Activated CD8-positive, alpha-beta memory T cell treated with anti-CD3 and anti-CD28 coated beads, Interleukin-2, amount 50 U/mL, for 24 hours (primary cell): Measurements from ENCODE around the gene VTI1A.
"Not testable (repeated sequence)": the region's sequence is repeated elsewhere in the genome, so short reads cannot be mapped to it uniquely, and the experiment has no call there.

Source experiments
- DNase-seq: peaks from one replicate; pipeline ENCODE4 v3.0.0-alpha.2; 2020; ENCODE audit errors: extremely low read depth

VTI1A gene

DNA sequence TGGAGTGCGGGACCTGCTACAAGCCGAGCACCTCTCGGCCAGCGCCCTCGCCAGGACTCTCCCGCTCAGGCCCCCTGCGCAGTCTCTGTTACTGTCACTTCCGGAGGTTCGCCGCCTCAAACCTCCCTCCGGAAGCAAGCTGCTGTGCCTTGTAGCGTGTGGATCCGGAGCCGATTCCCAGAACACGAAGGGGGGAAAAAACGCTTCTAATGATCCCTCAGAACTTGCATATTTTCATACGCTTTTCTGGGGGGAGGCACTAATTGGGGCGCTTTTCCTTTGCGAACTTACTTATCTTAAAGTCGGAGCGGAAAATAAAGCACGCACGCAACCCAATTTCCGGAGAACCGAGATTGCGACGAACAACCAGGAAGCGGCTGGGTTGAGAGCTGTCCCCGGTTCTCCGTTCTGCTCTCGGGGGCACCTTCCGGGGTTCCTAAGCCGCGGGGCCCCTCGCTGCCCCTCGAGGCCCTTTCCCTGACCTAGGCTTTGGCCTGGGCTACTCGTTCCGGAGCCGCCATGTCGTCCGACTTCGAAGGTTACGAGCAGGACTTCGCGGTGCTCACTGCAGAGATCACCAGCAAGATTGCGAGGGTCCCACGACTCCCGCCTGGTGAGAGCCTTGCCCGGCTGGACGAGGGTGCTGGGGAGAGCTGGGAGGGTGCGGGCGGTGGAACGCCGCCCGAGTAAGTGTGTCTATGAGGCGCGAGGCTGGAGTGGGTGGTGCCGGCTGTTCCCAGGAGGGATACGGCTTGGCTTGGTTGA is at the start of gene VTI1A, which contains the start of gene ZDHHC6:
Gene VTI1A, plus strand, starts transcription at position 361 of the 765 bp plus-strand sequence. Its CDS starts 159 bp downstream, at position 520.
Gene ZDHHC6, minus strand, starts transcription at position 60 of the 765 bp plus-strand sequence. CDS start 1,478 bp downstream, outside the sequence.
- peak; percentile 52 for DNase-seq

DNA sequence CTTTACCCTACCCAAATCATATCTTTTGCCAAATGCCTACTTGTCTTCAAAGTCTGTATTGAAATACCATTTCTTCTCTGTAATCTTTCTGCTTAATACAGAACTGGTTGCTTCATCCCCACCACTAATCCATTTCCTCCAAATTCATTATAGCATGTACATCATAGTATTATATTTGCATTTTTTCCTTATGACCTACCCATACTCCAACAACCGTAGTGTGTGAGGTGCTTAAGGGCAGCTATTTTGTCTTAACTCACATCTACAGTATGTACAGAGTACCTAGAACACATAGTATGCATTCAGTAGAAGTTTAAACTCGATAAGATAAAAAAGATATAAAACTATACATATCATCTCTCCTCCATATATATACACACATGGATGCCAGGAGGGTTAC is 49.4 kb upstream of the VTI1A start:
- no peak for DNase-seq

DNA sequence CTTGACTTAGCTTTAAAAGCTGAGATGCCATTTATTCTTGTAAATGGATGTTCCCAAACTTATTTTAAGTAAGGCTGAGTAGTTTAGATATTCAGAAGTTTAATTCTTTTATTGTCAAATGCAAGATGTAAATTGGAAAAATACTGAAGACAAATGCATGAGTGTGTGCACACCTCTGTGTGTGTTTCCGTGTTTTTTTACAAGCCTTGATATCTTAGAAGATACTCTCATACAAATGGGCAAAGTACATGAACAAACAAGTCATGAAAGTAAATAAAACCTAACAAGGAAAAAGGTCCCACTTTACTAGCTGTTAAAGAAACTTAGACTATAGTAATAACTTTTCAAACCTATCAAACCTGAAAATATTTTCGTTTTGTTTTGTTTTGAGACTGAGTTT is 44.1 kb upstream of the VTI1A start:
- DNase-seq: no peak

DNA sequence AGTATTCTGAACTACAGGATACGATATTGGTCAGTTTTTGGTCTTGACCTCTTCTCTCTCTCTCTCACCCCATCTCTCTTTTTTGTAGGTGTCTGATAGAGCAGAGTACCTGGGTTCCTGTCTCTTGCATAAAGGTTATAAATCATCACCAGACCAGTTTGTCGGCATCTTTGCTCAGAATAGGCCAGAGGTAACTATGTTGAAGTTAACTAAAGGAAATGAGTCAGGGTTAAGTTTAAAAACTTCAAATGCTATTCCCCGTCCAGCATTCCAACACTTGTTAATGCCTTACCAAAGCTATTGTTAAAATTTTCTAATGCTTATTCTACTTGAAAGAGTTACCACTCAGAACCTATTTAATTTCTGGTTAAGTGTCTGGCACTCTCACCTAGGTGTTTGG is 42.4 kb upstream of the VTI1A start:
- no peak for DNase-seq

DNA sequence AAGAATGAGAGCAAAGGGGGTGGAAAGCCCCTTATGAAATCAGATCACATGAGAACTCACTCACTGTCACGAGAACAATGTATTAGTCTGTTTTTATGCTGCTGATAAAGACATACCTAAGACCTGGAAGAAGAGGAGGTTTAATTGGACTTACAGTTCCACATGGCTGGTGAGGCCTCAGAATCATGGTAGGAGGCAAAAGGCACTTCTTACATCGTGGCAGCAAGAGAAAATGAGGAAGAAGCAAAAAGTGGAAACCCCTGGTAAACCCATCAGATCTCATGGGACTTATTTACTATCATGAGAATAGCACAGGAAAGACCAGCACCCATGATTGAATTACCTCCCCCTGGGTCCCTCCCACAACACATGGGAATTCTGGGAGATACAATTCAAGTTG is 40.2 kb upstream of the VTI1A start:
- not testable (repeated sequence) for DNase-seq

DNA sequence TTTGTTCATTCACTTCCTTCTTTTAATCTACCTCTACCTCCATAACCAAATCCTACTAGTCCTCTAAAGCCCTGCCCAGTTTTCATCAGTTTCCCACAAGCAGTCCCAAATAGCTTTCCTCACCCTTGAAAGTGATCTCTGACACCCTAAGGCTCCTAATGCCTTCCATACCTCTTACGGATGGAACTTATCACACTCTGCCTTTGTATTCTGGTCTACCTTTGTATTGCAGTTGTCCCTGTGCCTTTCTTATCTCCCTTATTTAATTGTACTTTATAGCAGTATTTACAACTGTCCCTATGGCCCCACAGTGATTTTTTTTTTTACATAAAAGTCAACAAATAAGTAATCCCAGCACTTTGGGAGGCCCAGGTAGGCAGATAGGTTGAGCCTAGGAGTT is 39.3 kb upstream of the VTI1A start:
- DNase-seq: no peak

DNA sequence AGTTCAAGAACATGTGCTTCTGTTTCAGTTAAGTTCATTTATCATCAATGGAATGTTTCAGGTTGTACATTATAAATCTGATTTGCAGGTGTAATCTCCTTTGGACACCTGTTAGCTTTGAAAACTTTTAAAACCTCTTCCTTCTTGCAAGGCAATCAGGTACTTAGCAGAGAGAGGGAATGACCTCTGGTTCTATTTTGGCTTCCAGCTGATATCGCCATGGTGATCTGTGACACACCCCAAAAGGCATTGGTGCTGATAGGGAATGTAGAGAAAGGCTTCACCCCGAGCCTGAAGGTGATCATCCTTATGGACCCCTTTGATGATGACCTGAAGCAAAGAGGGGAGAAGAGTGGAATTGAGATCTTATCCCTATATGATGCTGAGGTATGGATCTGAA is 37.7 kb upstream of the VTI1A start:
- no peak for DNase-seq

DNA sequence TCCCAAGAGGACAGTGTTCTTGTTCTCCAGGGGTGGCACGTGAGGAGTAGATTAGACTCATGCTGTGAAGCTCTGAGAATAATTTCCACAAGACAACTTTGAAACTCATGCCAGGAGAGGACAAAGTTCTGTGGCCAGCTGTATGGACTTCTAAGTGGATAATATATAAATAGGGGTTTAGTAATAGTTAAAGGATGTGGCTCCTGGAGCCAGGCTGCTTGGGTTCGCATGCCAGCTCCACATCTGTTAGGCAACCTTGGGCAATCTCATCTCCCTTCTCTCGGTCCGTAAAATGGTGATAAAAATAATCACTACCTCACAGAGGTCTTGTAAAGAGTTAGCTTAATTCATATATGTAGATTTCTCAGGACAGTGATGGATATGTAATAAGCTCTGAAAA is 37.3 kb upstream of the VTI1A start:
- no peak for DNase-seq

DNA sequence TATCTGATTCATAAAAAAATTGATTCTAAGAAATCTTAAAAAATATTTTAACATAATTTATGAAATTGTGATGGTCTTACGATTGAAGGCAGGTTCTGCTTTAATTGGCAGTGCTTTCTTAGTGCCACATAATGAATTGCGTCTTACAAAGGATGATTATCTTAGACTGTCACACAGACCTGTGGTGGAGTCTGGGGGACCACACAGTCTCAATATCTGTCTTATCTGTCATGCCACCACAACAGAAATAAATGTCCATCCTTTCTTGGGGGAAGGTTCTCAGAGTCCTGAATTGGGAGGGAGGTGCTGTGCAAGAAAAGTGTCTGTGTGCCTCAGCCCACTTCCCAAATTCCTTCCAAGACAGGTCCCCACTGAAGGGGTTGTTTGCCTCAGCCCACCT is 34.3 kb upstream of the VTI1A start:
- no peak for DNase-seq

DNA sequence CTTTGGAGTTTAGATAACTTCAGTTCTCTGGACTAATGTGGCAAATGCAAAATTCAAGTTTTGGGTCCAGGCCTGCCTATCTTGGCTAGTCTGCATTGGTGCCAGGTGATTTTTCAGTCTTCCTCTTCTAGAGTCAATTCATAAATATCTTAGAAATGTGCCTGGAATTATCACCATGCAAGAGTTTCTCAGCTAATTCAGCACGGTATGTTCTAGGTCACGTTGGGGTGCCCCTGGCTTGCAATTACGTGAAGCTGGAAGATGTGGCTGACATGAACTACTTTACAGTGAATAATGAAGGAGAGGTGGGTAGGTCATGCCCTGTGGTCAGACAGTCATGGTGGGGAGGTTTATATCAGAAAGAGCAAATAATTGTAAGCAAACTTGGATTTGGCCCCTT is 25.3 kb upstream of the VTI1A start:
- no peak for DNase-seq

DNA sequence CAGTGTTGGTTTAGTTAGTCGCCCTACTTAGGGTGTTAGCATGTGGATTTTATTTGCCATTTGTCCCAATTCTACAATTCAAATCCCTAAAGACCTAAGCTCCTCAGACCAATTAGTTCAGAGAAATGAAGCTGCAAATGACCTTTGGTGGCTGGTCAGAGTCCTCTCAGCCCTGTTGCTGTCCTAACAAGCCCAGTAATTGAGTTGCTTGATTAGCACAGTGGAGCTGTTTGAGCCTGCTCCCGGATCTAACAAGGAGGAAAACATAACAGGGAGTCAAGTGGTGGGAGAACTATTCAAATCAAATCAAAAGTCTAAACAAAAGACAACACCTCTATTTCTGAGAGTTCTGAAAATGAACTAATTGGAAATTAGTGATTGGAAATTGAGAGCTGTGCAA is 22.4 kb upstream of the VTI1A start:
- no peak for DNase-seq

DNA sequence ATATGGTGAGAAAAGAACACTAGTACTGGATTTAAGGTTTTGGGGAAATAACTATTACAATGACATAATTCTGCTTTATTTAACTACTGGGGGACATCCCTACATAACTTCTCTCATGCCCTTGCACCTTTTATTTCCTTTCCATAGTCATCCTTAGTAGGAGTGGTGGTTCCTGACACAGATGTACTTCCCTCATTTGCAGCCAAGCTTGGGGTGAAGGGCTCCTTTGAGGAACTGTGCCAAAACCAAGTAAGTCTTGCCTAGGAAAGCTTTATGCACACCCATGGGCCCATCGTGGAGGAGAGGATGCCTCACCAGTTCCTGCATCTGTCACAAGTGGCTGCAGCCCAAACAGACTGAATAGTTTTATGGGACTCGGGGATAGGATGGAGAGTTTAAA is 20.9 kb upstream of the VTI1A start:
- DNase-seq: no peak

DNA sequence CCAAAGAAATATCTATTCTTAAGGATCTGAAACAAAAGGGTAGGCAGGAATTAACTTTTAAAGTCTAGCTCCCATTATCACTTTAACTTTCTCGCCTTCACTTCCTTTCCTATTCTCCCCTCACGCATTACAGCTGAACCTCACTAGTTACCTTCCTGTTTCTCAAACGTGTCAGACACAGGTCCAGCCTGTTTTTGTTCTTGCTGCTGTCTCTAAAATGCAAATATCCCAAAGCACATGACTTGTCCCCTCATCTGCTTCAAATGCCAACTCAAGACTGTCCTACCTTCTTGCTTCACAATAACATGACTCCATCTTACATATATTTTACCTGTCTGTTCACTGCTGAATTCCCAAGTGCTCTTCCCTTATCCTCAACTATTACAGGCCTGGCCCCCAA is 17.9 kb upstream of the VTI1A start:
- no peak for DNase-seq

DNA sequence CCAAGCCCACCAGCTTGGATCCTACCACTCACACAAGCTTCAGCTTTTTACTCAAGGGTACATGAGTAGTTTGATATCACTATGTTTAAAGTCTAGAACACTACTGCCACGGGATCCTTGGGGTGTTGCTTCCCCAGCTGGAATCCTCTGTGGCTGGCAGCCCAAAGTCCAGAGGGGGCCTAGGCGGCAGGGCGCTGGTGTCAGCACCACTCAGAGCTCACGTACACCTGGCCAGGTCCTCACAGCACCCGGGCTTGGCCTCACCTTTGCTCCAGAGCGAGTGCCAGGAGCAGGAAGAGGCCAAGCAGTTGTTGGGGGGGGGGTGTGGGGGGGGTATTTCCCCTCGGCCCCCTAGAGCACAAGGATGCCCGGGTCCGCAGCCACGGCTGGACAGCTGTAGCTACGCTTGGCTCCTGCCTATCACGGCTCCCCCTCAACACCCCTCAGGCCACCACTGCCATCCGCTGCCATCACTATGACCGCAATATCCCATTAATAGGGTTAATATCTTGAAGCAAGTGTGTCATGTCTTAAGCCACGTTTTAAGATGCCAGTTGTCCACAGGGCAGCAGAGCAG is 17.3 kb upstream of the VTI1A start:
- no peak for DNase-seq

DNA sequence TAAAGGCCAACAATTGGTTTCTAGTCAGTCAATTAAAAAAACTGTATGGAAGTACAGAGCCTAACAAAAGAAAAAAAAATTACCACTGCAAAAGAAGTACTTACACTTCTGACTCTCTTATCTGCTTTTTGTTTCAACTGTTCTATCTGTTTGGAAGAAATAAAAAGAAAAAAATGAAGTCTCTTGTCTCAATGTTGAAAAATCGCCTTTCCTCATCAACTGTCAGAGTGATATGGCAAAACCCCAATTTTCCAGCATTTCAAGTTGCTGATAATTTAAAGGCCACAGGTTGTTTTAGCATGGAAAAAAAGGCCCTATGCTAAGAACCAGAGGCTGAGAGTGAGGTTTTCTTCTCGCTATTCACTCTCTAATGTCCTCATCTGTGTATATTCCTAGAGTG is 13.9 kb upstream of the VTI1A start:
- no peak for DNase-seq

DNA sequence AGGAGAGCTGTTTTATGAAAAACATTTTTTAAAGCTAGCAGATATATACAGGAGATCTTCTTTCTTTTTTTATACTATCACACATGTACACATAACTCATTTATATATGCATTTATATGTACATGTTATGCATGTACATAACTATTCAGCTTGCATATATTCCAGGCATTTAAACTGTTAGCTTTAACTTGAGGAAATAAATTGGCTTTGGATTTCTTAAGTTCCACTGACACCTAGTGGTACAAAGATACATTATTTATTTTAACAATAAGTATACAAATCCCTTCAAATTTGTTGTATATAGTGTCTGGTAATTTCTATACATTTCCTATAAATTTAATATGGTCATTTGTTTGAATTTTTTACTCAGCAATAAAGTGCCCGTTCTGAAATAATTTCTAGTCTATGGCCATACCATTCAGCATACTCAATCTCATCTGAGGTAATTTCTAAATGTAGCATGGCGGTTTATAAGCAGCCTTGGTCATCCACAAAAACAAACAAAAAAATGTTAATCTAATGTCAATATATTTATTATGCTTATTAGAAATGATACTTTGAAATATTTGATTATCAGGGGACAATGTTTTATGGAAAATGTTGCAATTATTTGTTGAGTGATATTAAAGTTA is 11.9 kb upstream of the VTI1A start:
- DNase-seq: no peak

DNA sequence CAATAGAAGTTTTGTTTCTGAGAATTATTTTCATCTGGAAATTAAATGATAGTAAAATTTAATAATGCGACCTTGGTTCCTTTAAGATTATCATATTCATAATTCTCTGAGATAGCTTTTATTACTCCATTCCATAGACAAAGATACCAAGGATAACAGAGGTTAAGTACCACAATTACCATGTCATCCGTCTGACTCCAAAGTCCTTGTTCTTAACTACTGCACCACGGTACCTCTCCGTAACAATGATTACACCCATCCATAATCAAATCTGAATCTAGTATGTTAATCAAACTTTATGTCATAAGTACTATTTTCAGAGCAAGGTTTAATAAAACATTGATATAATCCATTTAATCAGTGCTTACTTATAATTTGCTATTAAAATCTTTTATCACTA is 8.7 kb upstream of the VTI1A start:
- DNase-seq: no peak

DNA sequence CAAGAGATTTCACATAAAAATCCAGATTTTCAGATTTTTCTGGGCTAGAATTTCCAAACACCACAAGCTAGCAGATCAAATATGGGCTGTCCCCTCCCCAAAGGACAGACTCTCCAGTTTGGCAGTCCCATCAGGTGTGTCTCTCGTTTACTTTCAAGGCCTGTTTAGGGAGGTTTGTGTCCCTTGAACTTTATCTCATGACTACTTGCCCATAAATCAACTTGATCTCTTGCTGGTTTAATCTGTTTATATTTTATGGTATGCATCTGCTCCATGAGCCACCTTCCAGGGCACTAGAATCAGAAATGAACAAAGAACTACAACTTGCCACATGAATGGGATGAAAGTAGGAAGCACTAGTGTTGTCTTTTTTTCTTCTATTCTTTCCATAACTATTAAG is 5.5 kb upstream of the VTI1A start:
- DNase-seq: no peak

DNA sequence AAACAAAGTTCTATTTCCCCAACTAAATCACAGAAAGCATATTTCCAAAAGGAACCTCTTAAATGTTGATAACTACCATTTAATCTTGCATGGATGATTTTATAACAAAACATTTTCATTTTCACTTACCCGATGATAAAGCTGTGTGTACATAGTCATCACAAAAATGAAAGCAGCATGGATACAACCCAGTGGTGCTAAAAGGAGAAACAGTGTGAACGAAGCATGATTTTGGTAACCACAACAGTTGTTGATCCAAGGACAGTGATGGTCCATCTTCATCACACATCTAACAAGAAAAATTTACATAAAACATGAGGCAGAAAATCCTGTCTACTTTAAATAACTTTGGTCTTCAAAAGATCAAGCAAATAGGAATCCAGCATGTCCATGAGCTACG is 5.0 kb upstream of the VTI1A start:
- DNase-seq: no peak

DNA sequence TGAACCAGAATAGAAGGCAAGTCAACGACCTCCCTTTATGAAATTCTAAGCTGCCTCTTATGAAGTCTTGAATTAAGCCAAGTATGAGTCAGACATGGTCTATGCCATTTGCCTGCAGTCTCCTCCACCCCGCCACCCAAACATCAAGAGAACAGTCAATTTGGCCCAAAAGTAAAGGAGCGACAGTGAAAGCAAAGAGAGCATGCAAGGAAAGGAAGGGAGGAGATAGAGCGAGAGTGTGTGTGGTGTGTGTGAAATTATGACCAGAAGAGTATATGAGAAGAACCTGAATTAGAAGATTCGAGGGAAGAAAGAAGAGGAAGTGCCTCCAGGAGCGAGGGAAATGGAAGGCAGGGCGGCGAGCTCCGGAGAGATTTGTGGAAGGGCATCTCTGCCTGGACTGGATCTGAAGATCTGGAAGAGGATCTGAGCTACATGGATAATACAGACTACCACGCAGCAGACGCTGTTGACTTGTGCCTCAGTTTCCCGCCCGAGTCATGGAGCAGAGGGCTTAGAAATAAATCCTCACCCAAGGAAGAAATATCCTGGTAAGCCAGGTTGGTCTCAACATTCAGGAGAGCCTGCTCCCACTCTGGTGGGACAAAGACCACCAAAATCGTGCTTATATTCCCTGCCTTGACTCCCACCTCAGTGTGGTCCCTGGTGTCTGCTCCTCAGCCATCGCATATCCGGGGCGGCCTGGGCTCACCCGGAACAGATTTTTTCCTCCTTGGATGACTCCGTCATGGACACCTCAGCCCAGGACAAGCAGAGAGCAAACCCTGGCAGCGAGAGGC is 760 bp upstream of the VTI1A start:
- no peak for DNase-seq

DNA sequence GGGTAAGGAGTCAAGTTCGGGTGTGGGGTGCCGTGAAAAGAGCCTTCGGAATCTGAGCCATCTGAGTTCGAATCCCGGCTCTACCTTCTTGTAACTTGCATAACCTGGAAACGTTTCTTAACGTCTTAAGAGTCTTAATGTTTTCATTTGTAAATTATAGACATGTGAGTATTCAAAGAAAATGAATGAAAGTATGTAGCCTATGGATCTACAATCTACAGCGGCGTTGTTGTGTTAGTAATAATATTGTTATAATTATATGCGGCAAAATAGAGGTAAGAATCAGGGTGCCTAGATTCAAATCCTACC is 559 bp downstream of the VTI1A start:
- no peak for DNase-seq

DNA sequence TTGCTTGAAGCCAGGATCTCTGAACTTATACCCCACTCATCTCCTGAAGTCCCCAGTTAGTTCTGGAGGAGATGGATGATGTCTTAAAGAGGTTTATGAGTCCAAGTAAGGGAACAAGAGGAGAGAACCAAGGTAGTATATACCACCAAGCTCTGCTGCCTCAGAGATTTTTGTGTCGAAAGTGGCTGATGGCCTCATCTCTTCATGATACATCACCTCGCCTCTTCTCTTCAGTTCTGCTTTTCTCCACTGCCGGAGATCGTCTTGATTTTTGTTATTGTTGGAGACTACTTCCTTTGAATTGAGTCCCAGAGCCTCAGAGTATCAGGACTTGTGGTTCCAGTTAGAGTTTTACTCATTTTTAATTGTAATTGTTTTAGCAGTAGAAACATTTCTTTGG is 1.9 kb downstream of the VTI1A start:
- no peak for DNase-seq
